ENCODE data around the gene MTFMT. TPM values are rescaled to one million over a fixed set of nuclear protein-coding genes. Genes with fewer than 3 reads are reported as not detected.

The MTFMT gene
- total RNA-seq, 1 donor from 2014 or later = 18.8 TPM

GRCh38 chr15:64997745-64998375 is 31.6 kb downstream of the MTFMT start:
- H3K36me3 Mint-ChIP-seq (ENCODE audit: low read depth) = peaks cover under 1% of the 10 kb centered on the region
- H3K4me3 Mint-ChIP-seq = no peak overlapping the region
- no peak overlapping the region for H3K27ac Mint-ChIP-seq (ENCODE audit: unreplicated experiment)
- no peaks in the 10 kb centered on the region for H3K9me3 Mint-ChIP-seq
- DNase-seq (ENCODE audit: low read depth, low spot score) = no peak
- TF ChIP-seq CTCF (conservative IDR thresholded peaks at IDR 0.05) = no peak
- no peaks in the 10 kb centered on the region for H3K27me3 Mint-ChIP-seq (ENCODE audit: low read depth)
- peaks cover 4% of the 10 kb centered on the region for H3K4me1 Mint-ChIP-seq

GRCh38 chr15:64997066-64997465 is 32.4 kb downstream of the MTFMT start:
- Mint-ChIP-seq H3K4me3 (no peak overlapping the region), H3K9me3 (no peaks in the 10 kb centered on the region), H3K27ac (ENCODE audit: unreplicated experiment) (no peak overlapping the region), H3K36me3 (ENCODE audit: low read depth) (no peaks in the 10 kb centered on the region), H3K4me1 (peaks cover 4% of the 10 kb centered on the region), H3K27me3 (ENCODE audit: low read depth) (no peaks in the 10 kb centered on the region)
- TF ChIP-seq CTCF (conservative IDR thresholded peaks at IDR 0.05) = no peak
- no peak for DNase-seq (ENCODE audit: low read depth, low spot score)

GRCh38 chr15:64993290-64993689 is 36.1 kb downstream of the MTFMT start:
- Mint-ChIP-seq H3K4me3 (peak overlapping the region; percentile 64), H3K27me3 (ENCODE audit: low read depth) (no peaks in the 10 kb centered on the region), H3K9me3 (no peaks in the 10 kb centered on the region), H3K4me1 (peaks cover 20% of the 10 kb centered on the region), H3K27ac (ENCODE audit: unreplicated experiment) (no peak overlapping the region), H3K36me3 (ENCODE audit: low read depth) (no peaks in the 10 kb centered on the region)
- TF ChIP-seq CTCF (conservative IDR thresholded peaks at IDR 0.05) = no peak
- no peak for DNase-seq (ENCODE audit: low read depth, low spot score)

GRCh38 chr15:64991536-64992135 is 37.8 kb downstream of the MTFMT start:
- Mint-ChIP-seq H3K9me3 (no peaks in the 10 kb centered on the region), H3K27ac (ENCODE audit: unreplicated experiment) (no peak overlapping the region), H3K4me3 (peak overlapping the region; percentile 65), H3K4me1 (peaks cover 34% of the 10 kb centered on the region), H3K27me3 (ENCODE audit: low read depth) (no peaks in the 10 kb centered on the region), H3K36me3 (ENCODE audit: low read depth) (no peaks in the 10 kb centered on the region)
- no peak for TF ChIP-seq CTCF (conservative IDR thresholded peaks at IDR 0.05)
- no peak for DNase-seq (ENCODE audit: low read depth, low spot score)

GRCh38 chr15:64990168-64990470 is 39.3 kb downstream of the MTFMT start:
- H3K9me3 Mint-ChIP-seq = no peaks in the 10 kb centered on the region
- no peaks in the 10 kb centered on the region for H3K27me3 Mint-ChIP-seq (ENCODE audit: low read depth)
- TF ChIP-seq CTCF (conservative IDR thresholded peaks at IDR 0.05) = no peak
- peaks cover 40% of the 10 kb centered on the region for H3K4me1 Mint-ChIP-seq
- H3K27ac Mint-ChIP-seq (ENCODE audit: unreplicated experiment) = peak overlapping the region; percentile 89
- no peaks in the 10 kb centered on the region for H3K36me3 Mint-ChIP-seq (ENCODE audit: low read depth)
- peak overlapping the region; percentile 95 for H3K4me3 Mint-ChIP-seq
- no peak for DNase-seq (ENCODE audit: low read depth, low spot score)
